Hepatocyte (in vitro differentiated cells): ENCODE data around the gene RIMKLA.
A peak's percentile ranks its signal among the peaks of the same experiment; 100 is the strongest.

Experiments used
- CTCF ChIP-seq: fragments of 200-600 bp; sonication (generic); IDR thresholded peaks from 2 replicates; pipeline ENCODE4 v1.5.1; 2016; ENCODE audit warnings: antibody characterized with exemption, mild to moderate bottlenecking; ENCODE audit not compliant: poor library complexity
- EZH2 ChIP-seq: fragments of 200-600 bp; sonication (generic); IDR thresholded peaks from 2 replicates; pipeline ENCODE4 v1.6.1; 2016; ENCODE audit warnings: antibody characterized with exemption, mild to moderate bottlenecking, borderline replicate concordance

GRCh38 chr1:42381280-42381673, 685 bp downstream of the RIMKLA start:
- no peak for TF ChIP-seq CTCF
- peak; percentile 30 for TF ChIP-seq EZH2
